DND-41 (cell line): ENCODE data around the gene SFTA2.

Experiments
- EZH2 ChIP-seq: IDR thresholded peaks from 3 replicates; pipeline ENCODE4 v1.6.1; 2012; ENCODE audit warnings: borderline replicate concordance, low read depth, mild to moderate bottlenecking, moderate library complexity, low read length, inconsistent platforms; ENCODE audit not compliant: severe bottlenecking
- TF ChIP-seq, protein P1 (sequence below): IDR thresholded peaks from 2 replicates; pipeline ENCODE4 v1.5.1; 2012; ENCODE audit warnings: borderline replicate concordance, low read length, moderate library complexity, mild to moderate bottlenecking; ENCODE audit not compliant: poor library complexity, severe bottlenecking; ENCODE audit errors: extremely low read depth

DNA sequence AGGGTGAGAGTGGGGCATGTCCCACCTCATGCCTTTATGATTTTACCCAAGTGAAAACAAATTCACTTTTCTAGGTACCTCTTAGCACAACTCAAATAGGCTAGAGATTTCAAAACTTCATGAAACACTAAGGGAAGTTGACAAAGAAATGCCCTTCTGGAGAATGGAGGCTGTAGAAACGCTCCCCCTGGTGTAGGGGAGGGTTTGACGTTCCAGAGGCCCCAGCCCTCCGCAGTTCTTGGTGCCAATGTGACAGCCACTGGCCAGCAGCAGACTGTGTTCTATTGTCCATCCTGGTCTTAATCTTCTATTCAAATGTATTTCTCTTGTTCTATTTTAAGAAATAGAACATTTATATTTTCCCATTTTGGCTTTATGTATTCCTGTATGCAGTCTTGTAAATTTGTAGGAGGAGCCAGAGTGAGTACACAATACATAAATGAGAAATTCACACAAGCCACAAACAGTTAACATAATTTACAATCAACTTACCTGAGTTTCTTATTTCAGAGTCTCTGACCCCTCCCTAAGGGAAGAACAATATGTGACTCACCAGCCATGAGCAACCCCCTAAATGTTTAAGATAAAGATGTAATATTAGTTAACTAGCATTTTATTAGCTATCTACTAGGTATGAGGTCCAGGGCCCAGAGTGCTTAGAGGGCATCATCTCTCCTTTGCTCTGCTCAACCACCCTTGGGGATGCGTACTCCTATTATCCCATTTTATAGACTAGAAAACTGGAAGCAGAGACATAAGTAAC lies 42.7 kb upstream of the SFTA2 start:
- no peak for TF ChIP-seq EZH2
- TF ChIP-seq, protein P1, sequence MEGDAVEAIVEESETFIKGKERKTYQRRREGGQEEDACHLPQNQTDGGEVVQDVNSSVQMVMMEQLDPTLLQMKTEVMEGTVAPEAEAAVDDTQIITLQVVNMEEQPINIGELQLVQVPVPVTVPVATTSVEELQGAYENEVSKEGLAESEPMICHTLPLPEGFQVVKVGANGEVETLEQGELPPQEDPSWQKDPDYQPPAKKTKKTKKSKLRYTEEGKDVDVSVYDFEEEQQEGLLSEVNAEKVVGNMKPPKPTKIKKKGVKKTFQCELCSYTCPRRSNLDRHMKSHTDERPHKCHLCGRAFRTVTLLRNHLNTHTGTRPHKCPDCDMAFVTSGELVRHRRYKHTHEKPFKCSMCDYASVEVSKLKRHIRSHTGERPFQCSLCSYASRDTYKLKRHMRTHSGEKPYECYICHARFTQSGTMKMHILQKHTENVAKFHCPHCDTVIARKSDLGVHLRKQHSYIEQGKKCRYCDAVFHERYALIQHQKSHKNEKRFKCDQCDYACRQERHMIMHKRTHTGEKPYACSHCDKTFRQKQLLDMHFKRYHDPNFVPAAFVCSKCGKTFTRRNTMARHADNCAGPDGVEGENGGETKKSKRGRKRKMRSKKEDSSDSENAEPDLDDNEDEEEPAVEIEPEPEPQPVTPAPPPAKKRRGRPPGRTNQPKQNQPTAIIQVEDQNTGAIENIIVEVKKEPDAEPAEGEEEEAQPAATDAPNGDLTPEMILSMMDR = no peak
